Osteoblast (primary cell): ENCODE measurements around the gene GPR101. TPM values are rescaled to one million over a fixed set of nuclear protein-coding genes. Genes with fewer than 3 reads are reported as not detected.

Source experiments
- DNase-seq: peaks from one replicate; pipeline ENCODE4 v3.0.0; 2011; ENCODE audit warnings: low spot score, mixed read lengths; ENCODE audit not compliant: insufficient read length; ENCODE audit errors: missing footprints
- H2AFZ ChIP-seq: 2 replicates; pipeline ENCODE4 v1.6.0; 2011; ENCODE audit warnings: mild to moderate bottlenecking, low read length
- H3K27ac ChIP-seq: 2 replicates; pipeline ENCODE4 v1.5.1; 2011; ENCODE audit warnings: mild to moderate bottlenecking, low read depth, low read length, moderate library complexity
- H3K27me3 ChIP-seq: 2 replicates; pipeline ENCODE4 v1.6.0; 2012; ENCODE audit warnings: mild to moderate bottlenecking, control low read depth, inconsistent platforms, low read length, moderate library complexity; ENCODE audit not compliant: insufficient read depth
- H3K36me3 ChIP-seq: 2 replicates; pipeline ENCODE4 v1.5.1; 2011; ENCODE audit warnings: mild to moderate bottlenecking, low read length, control low read depth, moderate library complexity; ENCODE audit not compliant: insufficient read depth
- H3K4me1 ChIP-seq: 2 replicates; pipeline ENCODE4 v1.5.1; 2011; ENCODE audit warnings: mild to moderate bottlenecking, low read length, control low read depth, moderate library complexity; ENCODE audit not compliant: insufficient read depth
- H3K4me2 ChIP-seq: 2 replicates; pipeline ENCODE4 v1.6.0; 2011; ENCODE audit warnings: mild to moderate bottlenecking, low read length; ENCODE audit not compliant: insufficient read depth
- H3K4me3 ChIP-seq: fragments of 200-600 bp; sonication (generic); 3 replicates; pipeline ENCODE4 v1.5.1; 2012; ENCODE audit warnings: mild to moderate bottlenecking, low read length, inconsistent platforms; ENCODE audit not compliant: insufficient read depth
- H3K79me2 ChIP-seq: 2 replicates; pipeline ENCODE4 v1.6.0; 2012; ENCODE audit warnings: mild to moderate bottlenecking, low read length, control low read depth, inconsistent platforms; ENCODE audit not compliant: insufficient read depth
- H3K9me3 ChIP-seq: 2 replicates; pipeline ENCODE4 v1.5.1; 2011; ENCODE audit warnings: low read depth, low read length, control low read depth
- H4K20me1 ChIP-seq: 2 replicates; pipeline ENCODE4 v1.6.0; 2012; ENCODE audit warnings: mild to moderate bottlenecking, low read length, control low read depth; ENCODE audit not compliant: insufficient read depth
- CTCF ChIP-seq: IDR thresholded peaks from 2 replicates; pipeline ENCODE4 v1.5.1; 2011; ENCODE audit warnings: mild to moderate bottlenecking, low read depth, low read length, moderate library complexity; ENCODE audit errors: extremely low read depth
- total RNA-seq: library from RNA; depleted of rRNA; stranded (reverse); fragments of >200 nt; gene quantifications from 2 replicates; pipeline ENCODE4 v1.2.3, GENCODE V29; 2012

Gene GPR101
- not detected in 2 replicates for total RNA-seq

- Histone ChIP-seq H3K4me2 (no peak within 1 kb of the TSS), H2AFZ (no peak within 1 kb of the TSS)
Measured at GRCh38 chrX:137033774-137034507, at the start of gene GPR101. Gene GPR101 (minus strand): TSS chrX:137033995. CDS start chrX:137031674, 2,321 bp downstream.

DNA sequence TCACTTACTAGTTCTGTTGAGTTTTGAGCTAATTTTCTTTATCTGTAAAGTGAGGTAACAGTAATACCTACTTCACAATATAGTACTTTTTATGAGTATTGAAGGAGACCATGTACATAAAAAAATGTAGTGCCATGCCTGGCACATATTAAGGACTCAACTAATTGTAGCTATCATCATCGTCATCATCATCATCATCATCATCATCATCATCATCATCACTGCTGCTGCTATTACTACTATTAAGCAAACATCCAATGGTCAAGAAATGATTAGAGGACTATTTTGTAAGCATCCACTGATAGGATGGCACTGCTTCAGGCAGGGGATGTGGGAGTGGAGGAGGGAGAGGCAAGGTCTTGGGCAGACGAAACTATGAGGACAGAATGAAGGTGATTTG, 47.4 kb upstream of the GPR101 start:
- no peak overlapping the region for H3K4me2 ChIP-seq
- no peak for DNase-seq
- H3K79me2 ChIP-seq = no peaks in the 10 kb centered on the region
- no peaks in the 10 kb centered on the region for H3K9me3 ChIP-seq
- H3K27ac ChIP-seq = no peak overlapping the region
- H4K20me1 ChIP-seq = no peaks in the 10 kb centered on the region
- no peaks in the 10 kb centered on the region for H3K36me3 ChIP-seq
- H3K4me3 ChIP-seq = no peak overlapping the region
- no peaks in the 10 kb centered on the region for H3K27me3 ChIP-seq
- H2AFZ ChIP-seq = no peak overlapping the region
- no peak for TF ChIP-seq CTCF
- H3K4me1 ChIP-seq = no peaks in the 10 kb centered on the region

More at GRCh38 chrX:137033774-137034507, at the start of gene GPR101:
- no peaks in the 10 kb centered on the region for H3K36me3 ChIP-seq
- no peaks in the 10 kb centered on the region for H3K9me3 ChIP-seq
- no peak within 1 kb of the TSS for H3K27ac ChIP-seq
- DNase-seq = no peak
- no peak for TF ChIP-seq CTCF
- no peaks in the 10 kb centered on the region for H3K79me2 ChIP-seq
- peaks cover 51% of the 10 kb centered on the region for H3K27me3 ChIP-seq
- H3K4me3 ChIP-seq = no peak within 1 kb of the TSS
- H3K4me1 ChIP-seq = peaks cover 13% of the 10 kb centered on the region
- no peaks in the 10 kb centered on the region for H4K20me1 ChIP-seq

DNA sequence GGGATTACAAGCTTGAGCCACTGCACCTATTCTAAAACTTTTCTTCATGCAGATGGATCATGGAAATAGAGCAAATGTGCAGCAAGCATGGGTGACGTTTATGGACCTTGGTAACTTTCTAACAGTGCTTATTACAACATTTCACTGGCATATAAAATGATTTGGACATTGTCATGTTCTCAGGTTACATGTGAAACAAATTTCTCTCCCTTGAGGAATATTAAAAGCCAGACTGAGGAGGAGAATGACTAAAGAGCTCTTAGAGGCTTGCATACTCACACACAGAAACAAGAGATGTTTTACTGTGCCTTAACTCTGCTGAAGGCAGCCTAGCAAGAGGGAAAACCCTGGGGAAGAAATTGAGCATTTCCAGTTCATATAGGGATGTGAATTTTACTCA, 38.6 kb upstream of the GPR101 start:
- no peak for TF ChIP-seq CTCF
- no peaks in the 10 kb centered on the region for H3K4me1 ChIP-seq
- no peaks in the 10 kb centered on the region for H3K27me3 ChIP-seq
- H3K27ac ChIP-seq = no peak overlapping the region
- no peak overlapping the region for H3K4me2 ChIP-seq
- H2AFZ ChIP-seq = no peak overlapping the region
- DNase-seq = no peak
- no peaks in the 10 kb centered on the region for H4K20me1 ChIP-seq
- H3K79me2 ChIP-seq = no peaks in the 10 kb centered on the region
- H3K9me3 ChIP-seq = no peaks in the 10 kb centered on the region
- H3K4me3 ChIP-seq = no peak overlapping the region
- no peaks in the 10 kb centered on the region for H3K36me3 ChIP-seq

GRCh38 chrX:137071596-137071995, 37.8 kb upstream of the GPR101 start:
- TF ChIP-seq CTCF = no peak
- H3K36me3 ChIP-seq = no peaks in the 10 kb centered on the region
- DNase-seq = no peak
- no peak overlapping the region for H3K4me2 ChIP-seq
- H4K20me1 ChIP-seq = no peaks in the 10 kb centered on the region
- H3K79me2 ChIP-seq = no peaks in the 10 kb centered on the region
- H3K4me3 ChIP-seq = no peak overlapping the region
- no peaks in the 10 kb centered on the region for H3K9me3 ChIP-seq
- no peak overlapping the region for H3K27ac ChIP-seq
- H3K4me1 ChIP-seq = no peaks in the 10 kb centered on the region
- H2AFZ ChIP-seq = no peak overlapping the region
- H3K27me3 ChIP-seq = no peaks in the 10 kb centered on the region
